A549 (cell line): ENCODE results near the gene SBNO2. TPM values are rescaled to one million over a fixed set of nuclear protein-coding genes. Genes with fewer than 3 reads are reported as not detected.

Experiments
- ATAC-seq, 2 experiments: fragments of 200-7000 bp in 1 of 2; fragments of >200 bp in 1 of 2; cut with Nextera tagmentation in 1 of 2; cut with Tn5 transposase in 1 of 2; 3 replicates each; pipeline versions ENCODE4 v1.8.0 to v1.9.1; 2018 to 2020; ENCODE audit warnings: mild to moderate bottlenecking in 1 of 2, moderate library complexity in 1 of 2
- CTCF ChIA-PET: fragments of 300-600 bp; sonication (Branson Sonifier 250); formaldehyde crosslinking; extraction: SDS; loops from one replicate; lab custom pipeline; 2021; ENCODE audit warnings: antibody characterized with exemption, inconsistent platforms; lab: Yijun Ruan, JAX
- POLR2A ChIA-PET: fragments of 350-600 bp; formaldehyde crosslinking; extraction: SDS; loops from one replicate; lab custom pipeline; 2021; ENCODE audit warnings: antibody characterized with exemption, inconsistent platforms; lab: Yijun Ruan, JAX
- DNase-seq, 2 experiments: peaks; one replicate each; pipeline versions ENCODE4 v3.0.0 to v3.0.0-alpha.2; 2011 to 2016; ENCODE audit warnings: low read depth in 1 of 2, low spot score in 1 of 2
- FAIRE-seq: peaks from 2 replicates; lab custom pipeline; 2011; peaks lifted over from hg19 to GRCh38; lab: Jason Lieb, UNC
- H3K27ac ChIP-seq, 2 experiments: fragments of >200 bp; sonication (Bioruptor Twin); formaldehyde crosslinking; 3 replicates each; pipeline ENCODE4 v1.5.1; 2016 to 2017
- H3K4me1 ChIP-seq: fragments of >200 bp; sonication (Bioruptor Twin); formaldehyde crosslinking; 3 replicates; pipeline ENCODE4 v1.6.1; 2016
- H3K4me2 ChIP-seq: fragments of >200 bp; sonication (Bioruptor Twin); formaldehyde crosslinking; 3 replicates; pipeline ENCODE4 v1.6.1; 2016
- H3K4me3 ChIP-seq: fragments of >200 bp; sonication (Bioruptor Twin); formaldehyde crosslinking; 3 replicates; pipeline ENCODE4 v1.5.1; 2016
- H3K9me3 ChIP-seq: fragments of >200 bp; sonication (Bioruptor Twin); formaldehyde crosslinking; 3 replicates; pipeline ENCODE4 v1.6.1; 2016
- BHLHE40 ChIP-seq: IDR thresholded peaks from 2 replicates; pipeline ENCODE4 v1.6.1; 2012; ENCODE audit warnings: low read depth, low read length, inconsistent platforms
- CHD2 ChIP-seq: fragments of 150-350 bp; IDR thresholded peaks from 2 replicates; pipeline ENCODE4 v1.6.1; 2014; ENCODE audit warnings: low read length; ENCODE audit not compliant: partially characterized antibody
- CTCF ChIP-seq: fragments of >200 bp; sonication (Bioruptor Twin); formaldehyde crosslinking; IDR thresholded peaks from 3 replicates; pipeline ENCODE4 v1.5.1; 2016
- E2F6 ChIP-seq: IDR thresholded peaks from 2 replicates; pipeline ENCODE4 v1.6.1; 2012; ENCODE audit warnings: low read depth, borderline replicate concordance
- EHMT2 ChIP-seq: fragments of 200-600 bp; sonication (generic); IDR thresholded peaks from 2 replicates; pipeline ENCODE4 v1.6.1; 2016; ENCODE audit warnings: antibody characterized with exemption, low read depth, mild to moderate bottlenecking, moderate library complexity
- EP300 ChIP-seq, 2 experiments: fragments of >200 bp; sonication (Bioruptor Twin); formaldehyde crosslinking; IDR thresholded peaks; 2 replicates in 1 of 2; 3 replicates in 1 of 2; pipeline ENCODE4 v1.6.1; 2016 to 2017
- FOSB ChIP-seq: fragments of 250-450 bp; sonication (Bioruptor Pico); IDR thresholded peaks from 2 replicates; pipeline ENCODE4 v1.5.0; 2020; ENCODE audit warnings: mild to moderate bottlenecking, moderate library complexity
- FOXS1 ChIP-seq: fragments of 250-450 bp; sonication (Bioruptor Pico); IDR thresholded peaks from 2 replicates; pipeline ENCODE4 v1.5.0; 2020; ENCODE audit warnings: mild to moderate bottlenecking, moderate library complexity
- HDAC2 ChIP-seq: fragments of 200-600 bp; sonication (generic); IDR thresholded peaks from 2 replicates; pipeline ENCODE4 v1.6.1; 2016
- HMGXB4 ChIP-seq: fragments of 250-450 bp; sonication (Bioruptor Pico); IDR thresholded peaks from 2 replicates; pipeline ENCODE4 v1.5.0; 2021; ENCODE audit warnings: mild to moderate bottlenecking, moderate library complexity, borderline replicate concordance
- HOXB13 ChIP-seq: fragments of 250-450 bp; sonication (Bioruptor Pico); IDR thresholded peaks from 2 replicates; pipeline ENCODE4 v1.5.0; 2020; ENCODE audit warnings: low read depth, mild to moderate bottlenecking, moderate library complexity
- HOXB5 ChIP-seq: fragments of 250-450 bp; sonication (Bioruptor Pico); IDR thresholded peaks from 2 replicates; pipeline ENCODE4 v1.5.0; 2020; ENCODE audit warnings: mild to moderate bottlenecking, moderate library complexity
- KDM5A ChIP-seq: fragments of 200-600 bp; sonication (generic); IDR thresholded peaks from 2 replicates; pipeline ENCODE4 v1.6.1; 2016; ENCODE audit warnings: antibody characterized with exemption, mild to moderate bottlenecking
- MAX ChIP-seq: IDR thresholded peaks from 2 replicates; pipeline ENCODE4 v1.6.1; 2012
- MAZ ChIP-seq: fragments of 150-350 bp; IDR thresholded peaks from 2 replicates; pipeline ENCODE4 v1.6.1; 2014; ENCODE audit warnings: antibody characterized with exemption, low read depth, low read length, borderline replicate concordance
- NFE2L2 ChIP-seq: fragments of 150-350 bp; conservative IDR thresholded peaks from 2 replicates; pipeline ENCODE4 v1.6.1; 2014; ENCODE audit warnings: low read length
- NPAS2 ChIP-seq: fragments of 250-450 bp; sonication (Bioruptor Pico); IDR thresholded peaks from 2 replicates; pipeline ENCODE4 v1.8.0; 2022; ENCODE audit warnings: mild to moderate bottlenecking, moderate library complexity, borderline replicate concordance
- NR3C1 ChIP-seq: fragments of >200 bp; sonication (Bioruptor Twin); formaldehyde crosslinking; IDR thresholded peaks from 3 replicates; pipeline ENCODE4 v1.6.1; 2017
- PBX3 ChIP-seq: IDR thresholded peaks from 2 replicates; pipeline ENCODE4 v1.6.1; 2012
- RAD21 ChIP-seq, 2 experiments: fragments of >200 bp in 1 of 2; sonication (Bioruptor Twin) in 1 of 2; formaldehyde crosslinking in 1 of 2; IDR thresholded peaks in 1 of 2; conservative IDR thresholded peaks in 1 of 2; 2 replicates in 1 of 2; 3 replicates in 1 of 2; pipeline ENCODE4 v1.6.1; 2012 to 2018; ENCODE audit warnings: inconsistent platforms in 1 of 2
- REST ChIP-seq: fragments of 200-600 bp; sonication (generic); IDR thresholded peaks from 2 replicates; pipeline ENCODE4 v1.6.1; 2016; ENCODE audit warnings: antibody characterized with exemption, mild to moderate bottlenecking, moderate library complexity
- SMC3 ChIP-seq: fragments of >200 bp; sonication (Bioruptor Twin); formaldehyde crosslinking; IDR thresholded peaks from 3 replicates; pipeline ENCODE4 v1.6.1; 2018; ENCODE audit warnings: inconsistent platforms
- ZC3H11A ChIP-seq: fragments of 450-650 bp; IDR thresholded peaks from 2 replicates; pipeline ENCODE4 v1.6.1; 2014; ENCODE audit warnings: antibody characterized with exemption, mild to moderate bottlenecking
- WGBS: methylation state at CpG from one replicate; pipeline ENCODE4 v1.1.6; 2017; ENCODE audit errors: missing lambda C conversion rate; 5-methylcytosine and 5-hydroxymethylcytosine counted together
- polyA plus RNA-seq, 4 experiments: library from polyadenylated mRNA; depleted of rRNA in 3 of 4; stranded (reverse); fragments of >200 nt; fragmentation: RNase III in 1 of 4; extraction: RNeasy Plus Mini Kit Qiagen cat#74134 plus additional on column Dnase treatment in 1 of 4; gene quantifications; 2 replicates in 3 of 4; 3 replicates in 1 of 4; pipeline ENCODE4 v1.2.3, GENCODE V29; 2011 to 2017

SBNO2 gene
- polyA plus RNA-seq, 2 of the 4 experiments (the other 2 are of a cell fraction) = 6.8 to 27.0 TPM

GRCh38 chr19:1113986-1114483, 60.0 kb downstream of the SBNO2 start:
- ATAC-seq (no peak), DNase-seq (no peak), FAIRE-seq (no peak)
- Histone ChIP-seq H3K9me3 (no peaks in the 10 kb centered on the region), H3K4me1 (peaks cover 26% of the 10 kb centered on the region), H3K27ac (peak overlapping the region; percentile 55 to 84; a peak in 4 of 6 replicates), H3K4me3 (no peak overlapping the region), H3K4me2 (peak overlapping the region; percentile 51; the same call in 2 of the 3 replicates)
- CTCF ChIA-PET = interaction anchor here (0.6 to 2.8 kb wide), 37 partner anchors 8 to 127 kb away, joined by 3 to 29 read pairs (median 5); partner anchors contain the start of genes ABCA7, ARHGAP45, ATP5F1D and SBNO2
- POLR2A ChIA-PET = interaction anchor here (1.5 kb wide), 1 partner anchor 10 kb away, joined by 4 read pairs; the partner anchor contains the start of gene GPX4
- 93% methylated on average over 13 of the region's 25 CpGs for WGBS
- TF ChIP-seq KDM5A (no peak), HOXB13 (no peak), EHMT2 (no peak), NFE2L2 (no peak), CHD2 (no peak), E2F6 (no peak), HMGXB4 (no peak), EP300 (IDR thresholded peaks at IDR 0.05) (no peak), ZC3H11A (no peak), NPAS2 (no peak), MAZ (no peak)

GRCh38 chr19:1113030-1113985, 60.8 kb downstream of the SBNO2 start:
- H3K4me2 ChIP-seq = peak overlapping the region; percentile 51; the same call in 2 of the 3 replicates
- ChIA-PET CTCF (interaction anchor here (0.6 to 2.8 kb wide), 42 partner anchors 8 to 128 kb away, joined by 3 to 29 read pairs (median 5); partner anchors contain the start of genes ABCA7, ARHGAP45, ATP5F1D and SBNO2), POLR2A (interaction anchor here (0.6 to 1.5 kb wide), 3 partner anchors 8 to 10 kb away, joined by 3 to 4 read pairs (median 3); partner anchors contain the start of gene GPX4)
- TF ChIP-seq HMGXB4 (no peak), BHLHE40 (no peak), REST (no peak), MAX (0 out of 2 replicates have a peak, but pooled peaks have one; percentile 13), HDAC2 (no peak), RAD21 (conservative IDR thresholded peaks at IDR 0.05 in 1 of 2, IDR thresholded peaks at IDR 0.05 in 1 of 2) (peak; percentile 66 to 88), NR3C1 (no peak), HOXB5 (no peak), PBX3 (peak; percentile 79), CTCF (peak; percentile 70), FOSB (CRISPR knock-in tag) (no peak), FOXS1 (CRISPR knock-in tag) (no peak), SMC3 (peak; percentile 89)
- ATAC-seq (peak; percentile 42 to 74), FAIRE-seq (no peak), DNase-seq (peak; percentile 72 to 91)
- no peaks in the 10 kb centered on the region for H3K9me3 ChIP-seq
- WGBS = 51% methylated on average over 10 of the region's 44 CpGs
- peaks cover 26% of the 10 kb centered on the region for H3K4me1 ChIP-seq
- H3K4me3 ChIP-seq = no peak overlapping the region
- peak overlapping the region; percentile 55 to 84; a peak in 5 of 6 replicates for H3K27ac ChIP-seq
